Natural killer cell (primary cell): ENCODE measurements around the gene OMP. TPM values are rescaled to one million over a fixed set of nuclear protein-coding genes. Genes with fewer than 3 reads are reported as not detected.

ENCODE experiments used
- ATAC-seq, 3 donors: fragments of 150-1000 bp in 2 of 3; fragments of 200-7000 bp in 1 of 3; cut with Tn5 transposase; 1 replicate in 1 of 3; 2 replicates in 2 of 3; pipeline ENCODE4 v1.10.0; 2021; ENCODE audit warnings: mild to moderate bottlenecking in 2 of 3, moderate library complexity in 2 of 3
- DNase-seq, 2 donors: peaks; one replicate each; pipeline versions ENCODE4 v3.0.0 to v3.0.0-alpha.2; 2013 to 2021; ENCODE audit warnings: mixed read lengths in 1 of 2
- H3K27ac ChIP-seq: one replicate; pipeline ENCODE4 v1.5.1; 2013; ENCODE audit warnings: mild to moderate bottlenecking, low read length
- H3K27me3 ChIP-seq: one replicate; pipeline ENCODE4 v1.6.1; 2013; ENCODE audit warnings: low read length; ENCODE audit not compliant: control insufficient read depth, insufficient read depth
- H3K36me3 ChIP-seq: one replicate; pipeline ENCODE4 v1.6.1; 2013; ENCODE audit warnings: low read length; ENCODE audit not compliant: control insufficient read depth, insufficient read depth
- H3K4me1 ChIP-seq: one replicate; pipeline ENCODE4 v1.6.1; 2013; ENCODE audit warnings: low read length; ENCODE audit not compliant: control insufficient read depth, insufficient read depth
- H3K4me3 ChIP-seq: one replicate; pipeline ENCODE4 v1.5.1; 2013; ENCODE audit warnings: low read length
- H3K9me3 ChIP-seq: one replicate; pipeline ENCODE4 v1.6.1; 2013; ENCODE audit warnings: low read length; ENCODE audit not compliant: control insufficient read depth, insufficient read depth
- H3K27ac Mint-ChIP-seq, 2 donors: one replicate each; pipeline ENCODE4 v1.8.0; 2022; ENCODE audit warnings: mild to moderate bottlenecking in 2 of 2, mixed read lengths in 2 of 2, moderate library complexity in 1 of 2
- H3K27me3 Mint-ChIP-seq, 2 donors: one replicate each; pipeline ENCODE4 v1.8.0; 2022; ENCODE audit warnings: low read depth in 2 of 2, mixed read lengths in 2 of 2
- H3K36me3 Mint-ChIP-seq: one replicate; pipeline ENCODE4 v1.8.0; 2022; ENCODE audit warnings: mixed read lengths
- H3K4me1 Mint-ChIP-seq, 2 donors: one replicate each; pipeline ENCODE4 v1.8.0; 2022; ENCODE audit warnings: mixed read lengths in 2 of 2
- H3K4me3 Mint-ChIP-seq: one replicate; pipeline ENCODE4 v1.8.0; 2022; ENCODE audit warnings: mild to moderate bottlenecking, moderate library complexity, mixed read lengths
- H3K9me3 Mint-ChIP-seq, 2 donors: one replicate each; pipeline ENCODE4 v1.8.0; 2022; ENCODE audit warnings: mixed read lengths in 2 of 2
- CTCF ChIP-seq: fragments of 200-600 bp; IDR thresholded peaks from one replicate; pipeline ENCODE4 v1.8.0; 2022; ENCODE audit warnings: antibody characterized with exemption
- WGBS: methylation state at CpG from one replicate; pipeline ENCODE4 v1.1.7; 2013; ENCODE audit warnings: missing lambda C conversion rate; ENCODE audit not compliant: insufficient coverage; 5-methylcytosine and 5-hydroxymethylcytosine counted together
- intact Hi-C: fragments of 100-400 bp; cut with micrococcal nuclease; formaldehyde crosslinking; loops from one replicate; pipeline ENCODE4 v1.14.2; 2022
- total RNA-seq, 4 donors: library from RNA; stranded (reverse); fragments of 120-200 nt in 1 of 4; gene quantifications; one replicate each; pipeline versions ENCODE4 v1.2.3 to v1.2.4, GENCODE V29; 2013 to 2022

OMP gene
- total RNA-seq, 3 donors from 2014 or later (not counting 1 experiment from before 2014, with no cell fraction given), result 0.82 to 1.4 (median 0.85) TPM

GRCh38 chr11:77071671-77072605 is 30.7 kb upstream of the OMP start:
- intact Hi-C loops, result no loop called here
- Mint-ChIP-seq H3K36me3 (no peaks in the 10 kb centered on the region), H3K4me3 (peak overlapping the region; percentile 86), H3K27me3 (peaks cover 0 to 3% of the 10 kb centered on the region in 2 donors), H3K27ac (peak overlapping the region; percentile 67 to 87), H3K9me3 (no peaks in the 10 kb centered on the region), H3K4me1 (peaks cover 56 to 91% of the 10 kb centered on the region in 2 donors)
- DNase-seq (peak in 1 of 2 donors; percentile 29), ATAC-seq (peak; percentile 46 to 55 (median 52))
- Histone ChIP-seq H3K4me3 (no peak overlapping the region), H3K4me1 (peaks cover 57% of the 10 kb centered on the region), H3K27ac (peak overlapping the region; percentile 34), H3K27me3 (peaks cover 10% of the 10 kb centered on the region), H3K36me3 (no peaks in the 10 kb centered on the region), H3K9me3 (no peaks in the 10 kb centered on the region)
- TF ChIP-seq CTCF, result no peak
- 54% methylated on average over 15 of the region's 15 CpGs for WGBS

GRCh38 chr11:77072851-77073327 is 29.8 kb upstream of the OMP start:
- Histone ChIP-seq H3K4me3 (no peak overlapping the region), H3K36me3 (no peaks in the 10 kb centered on the region), H3K4me1 (peaks cover 48% of the 10 kb centered on the region), H3K27ac (peak overlapping the region; percentile 34), H3K9me3 (no peaks in the 10 kb centered on the region), H3K27me3 (peaks cover 4% of the 10 kb centered on the region)
- H3K27me3 Mint-ChIP-seq, result peaks cover 0 to 3% of the 10 kb centered on the region in 2 donors
- TF ChIP-seq CTCF, result no peak
- peak; percentile 26 to 58 for DNase-seq
- H3K9me3 Mint-ChIP-seq, result no peaks in the 10 kb centered on the region
- ATAC-seq, result peak; percentile 63 to 89 (median 79)
- peak overlapping the region; percentile 67 to 87 for H3K27ac Mint-ChIP-seq
- intact Hi-C loops, result no loop called here
- WGBS, result 21% methylated on average over 8 of the region's 8 CpGs
- peaks cover 52 to 85% of the 10 kb centered on the region in 2 donors for H3K4me1 Mint-ChIP-seq
- no peaks in the 10 kb centered on the region for H3K36me3 Mint-ChIP-seq
- H3K4me3 Mint-ChIP-seq, result peak overlapping the region; percentile 86

- H3K27ac Mint-ChIP-seq, result peak overlapping the region; percentile 67 to 87
- 57% methylated on average over 10 of the region's 11 CpGs for WGBS
- no peaks in the 10 kb centered on the region for H3K9me3 Mint-ChIP-seq
- peaks cover 46 to 85% of the 10 kb centered on the region in 2 donors for H3K4me1 Mint-ChIP-seq
- H3K36me3 Mint-ChIP-seq, result no peaks in the 10 kb centered on the region
- Histone ChIP-seq H3K4me3 (no peak overlapping the region), H3K36me3 (no peaks in the 10 kb centered on the region), H3K9me3 (no peaks in the 10 kb centered on the region), H3K27ac (peak overlapping the region; percentile 34), H3K4me1 (peaks cover 44% of the 10 kb centered on the region), H3K27me3 (peaks cover 2% of the 10 kb centered on the region)
- peaks cover 0 to under 1% of the 10 kb centered on the region in 2 donors for H3K27me3 Mint-ChIP-seq
- no peak for TF ChIP-seq CTCF
- intact Hi-C loops, result no loop called here
- peak in 1 of 2 donors; percentile 26 for DNase-seq
- H3K4me3 Mint-ChIP-seq, result peak overlapping the region; percentile 86
- peak; percentile 53 to 71 (median 67) for ATAC-seq
Observed at GRCh38 chr11:77073328-77074001, 29.2 kb upstream of the OMP start.
